Nephron progenitor cell (in vitro differentiated cells): ENCODE data around the gene SLC4A5.

ENCODE experiments used
- DNase-seq: peaks from one replicate; pipeline ENCODE4 v3.0.0; 2021
- H3K27ac Mint-ChIP-seq: 2 replicates; pipeline ENCODE4 v1.8.0; 2021; ENCODE audit warnings: mild to moderate bottlenecking, moderate library complexity, mixed read lengths
- H3K27me3 Mint-ChIP-seq: 2 replicates; pipeline ENCODE4 v1.8.0; 2021; ENCODE audit warnings: mild to moderate bottlenecking, low read depth, mixed read lengths; ENCODE audit not compliant: poor library complexity
- H3K36me3 Mint-ChIP-seq: 2 replicates; pipeline ENCODE4 v1.8.0; 2021; ENCODE audit warnings: low read depth, mixed read lengths
- H3K4me1 Mint-ChIP-seq: 2 replicates; pipeline ENCODE4 v1.8.0; 2021; ENCODE audit warnings: mixed read lengths
- H3K4me3 Mint-ChIP-seq: 2 replicates; pipeline ENCODE4 v1.8.0; 2021; ENCODE audit warnings: mild to moderate bottlenecking, moderate library complexity, mixed read lengths
- H3K9me3 Mint-ChIP-seq: 2 replicates; pipeline ENCODE4 v1.8.0; 2021; ENCODE audit warnings: mild to moderate bottlenecking, moderate library complexity, mixed read lengths
- TF ChIP-seq, protein P1 (sequence below): fragments of 200-600 bp; sonication (generic); IDR thresholded peaks from 2 replicates; pipeline ENCODE4 v1.5.0; 2021; ENCODE audit warnings: antibody characterized with exemption

SLC4A5 gene

DNA sequence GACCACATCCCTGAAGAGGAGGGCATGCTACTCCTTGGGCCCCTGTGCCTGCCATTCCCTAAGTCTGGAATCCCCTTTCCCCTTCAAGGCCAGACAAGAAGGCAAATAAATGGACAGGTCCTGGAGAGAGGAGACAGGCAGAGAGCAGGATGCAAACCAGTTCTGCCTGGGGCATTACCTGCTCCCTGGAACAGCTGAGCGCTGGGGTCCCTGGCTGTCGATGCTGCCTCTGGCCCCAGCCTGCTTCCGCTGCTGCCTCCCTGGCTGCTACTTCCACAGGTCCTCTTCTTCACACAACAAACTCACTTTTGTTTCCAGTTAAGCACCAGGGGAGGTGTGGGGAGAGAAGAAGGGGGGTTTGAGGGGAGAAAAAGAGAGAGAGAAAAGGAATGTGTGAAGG lies 53.1 kb downstream of the SLC4A5 start:
- Mint-ChIP-seq H3K27ac (no peak overlapping the region), H3K4me3 (no peak overlapping the region), H3K36me3 (peaks cover 5% of the 10 kb centered on the region), H3K27me3 (peaks cover under 1% of the 10 kb centered on the region), H3K4me1 (peaks cover 22% of the 10 kb centered on the region), H3K9me3 (no peaks in the 10 kb centered on the region)
- no peak for DNase-seq
- TF ChIP-seq, protein P1, sequence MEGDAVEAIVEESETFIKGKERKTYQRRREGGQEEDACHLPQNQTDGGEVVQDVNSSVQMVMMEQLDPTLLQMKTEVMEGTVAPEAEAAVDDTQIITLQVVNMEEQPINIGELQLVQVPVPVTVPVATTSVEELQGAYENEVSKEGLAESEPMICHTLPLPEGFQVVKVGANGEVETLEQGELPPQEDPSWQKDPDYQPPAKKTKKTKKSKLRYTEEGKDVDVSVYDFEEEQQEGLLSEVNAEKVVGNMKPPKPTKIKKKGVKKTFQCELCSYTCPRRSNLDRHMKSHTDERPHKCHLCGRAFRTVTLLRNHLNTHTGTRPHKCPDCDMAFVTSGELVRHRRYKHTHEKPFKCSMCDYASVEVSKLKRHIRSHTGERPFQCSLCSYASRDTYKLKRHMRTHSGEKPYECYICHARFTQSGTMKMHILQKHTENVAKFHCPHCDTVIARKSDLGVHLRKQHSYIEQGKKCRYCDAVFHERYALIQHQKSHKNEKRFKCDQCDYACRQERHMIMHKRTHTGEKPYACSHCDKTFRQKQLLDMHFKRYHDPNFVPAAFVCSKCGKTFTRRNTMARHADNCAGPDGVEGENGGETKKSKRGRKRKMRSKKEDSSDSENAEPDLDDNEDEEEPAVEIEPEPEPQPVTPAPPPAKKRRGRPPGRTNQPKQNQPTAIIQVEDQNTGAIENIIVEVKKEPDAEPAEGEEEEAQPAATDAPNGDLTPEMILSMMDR: no peak

DNA sequence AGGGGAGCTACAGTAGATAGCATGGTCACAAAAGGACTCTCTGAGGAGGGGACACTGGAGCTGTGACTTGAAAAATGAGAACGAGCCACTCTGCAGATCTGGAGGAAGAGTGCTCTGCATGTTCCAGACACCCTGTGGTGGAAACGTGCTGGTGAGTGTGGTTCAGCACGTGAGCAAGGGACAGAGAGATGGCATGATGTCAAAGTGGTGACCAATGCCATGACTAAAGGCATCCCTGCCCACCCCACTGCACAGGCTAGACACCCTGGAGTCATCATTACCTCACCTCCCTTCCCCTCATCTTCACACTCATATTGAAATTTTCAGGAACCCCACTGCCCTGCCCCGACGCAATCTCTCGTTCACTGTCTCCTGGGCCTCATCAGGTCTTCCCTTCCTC lies 56.5 kb downstream of the SLC4A5 start:
- Mint-ChIP-seq H3K4me3 (no peak overlapping the region), H3K27me3 (peaks cover 4% of the 10 kb centered on the region), H3K4me1 (no peaks in the 10 kb centered on the region), H3K27ac (no peak overlapping the region), H3K9me3 (no peaks in the 10 kb centered on the region), H3K36me3 (peaks cover 4% of the 10 kb centered on the region)
- TF ChIP-seq, protein P1: no peak
- DNase-seq: no peak

DNA sequence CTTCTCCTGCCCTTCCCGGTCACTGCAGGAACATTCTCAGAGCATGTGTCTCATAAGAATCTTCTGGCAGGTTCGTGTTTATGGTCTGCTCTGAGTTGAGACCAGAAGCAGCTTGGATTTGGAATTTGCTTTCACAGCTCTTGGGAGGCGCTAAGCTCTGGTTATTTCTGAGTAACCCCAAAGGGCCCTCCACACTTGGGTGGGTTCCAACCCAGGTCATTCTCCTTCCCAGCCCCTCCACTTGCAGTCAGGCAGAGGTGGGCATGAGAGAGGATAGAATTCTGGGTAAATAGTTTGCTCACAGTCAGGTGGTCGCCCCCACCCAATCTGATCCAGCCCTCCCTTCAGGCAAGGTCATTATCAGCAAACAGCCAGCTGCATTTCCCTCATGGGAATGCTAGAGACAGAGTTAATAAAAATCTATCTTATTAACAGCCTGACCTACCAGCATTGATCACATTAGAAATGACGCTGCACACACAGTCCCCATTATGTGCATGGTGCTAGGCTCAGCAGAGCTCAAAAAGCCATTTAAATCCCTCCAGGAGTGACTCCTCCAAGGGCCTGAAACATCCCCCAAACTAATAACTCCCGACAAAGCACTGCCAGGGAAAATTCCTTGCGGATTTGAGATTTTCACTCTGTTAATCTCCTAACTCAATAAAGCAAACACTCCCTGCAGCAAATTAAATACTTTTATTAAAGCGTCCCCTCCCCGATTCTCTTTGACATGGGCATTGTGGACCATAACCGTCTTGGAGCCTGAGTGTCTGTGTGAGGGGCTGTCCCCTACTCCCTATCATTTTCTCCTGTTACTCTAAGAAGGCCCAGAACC lies 61.9 kb downstream of the SLC4A5 start:
- Mint-ChIP-seq H3K4me1 (peaks cover 13% of the 10 kb centered on the region), H3K27ac (no peak overlapping the region), H3K4me3 (no peak overlapping the region), H3K27me3 (peaks cover 49% of the 10 kb centered on the region), H3K36me3 (peaks cover 4% of the 10 kb centered on the region), H3K9me3 (no peaks in the 10 kb centered on the region)
- DNase-seq: no peak
- TF ChIP-seq, protein P1: no peak

DNA sequence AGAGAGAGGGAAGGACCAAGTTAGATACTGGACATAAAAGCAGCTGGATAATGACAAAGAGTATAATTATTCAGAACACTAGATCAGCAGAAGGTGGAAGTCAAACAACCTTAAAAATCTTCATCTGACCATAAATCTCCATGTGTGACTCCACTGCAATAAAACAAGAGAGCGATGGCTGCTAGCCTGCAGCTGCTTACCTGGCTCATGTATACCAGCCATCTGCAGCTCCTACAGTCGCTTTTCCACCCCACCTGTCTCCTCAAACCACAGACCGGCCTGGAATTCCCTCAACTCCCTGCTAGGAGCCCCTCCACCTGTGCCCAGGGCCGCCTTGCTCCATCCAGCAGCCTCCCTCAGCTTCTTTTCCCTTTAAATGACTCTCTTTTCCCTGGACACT lies 64.5 kb downstream of the SLC4A5 start:
- DNase-seq: no peak
- Mint-ChIP-seq H3K9me3 (no peaks in the 10 kb centered on the region), H3K27me3 (peaks cover 52% of the 10 kb centered on the region), H3K36me3 (peaks cover 4% of the 10 kb centered on the region), H3K4me1 (peaks cover 13% of the 10 kb centered on the region), H3K4me3 (no peak overlapping the region), H3K27ac (peak overlapping the region; percentile 22)
- TF ChIP-seq, protein P1: no peak

DNA sequence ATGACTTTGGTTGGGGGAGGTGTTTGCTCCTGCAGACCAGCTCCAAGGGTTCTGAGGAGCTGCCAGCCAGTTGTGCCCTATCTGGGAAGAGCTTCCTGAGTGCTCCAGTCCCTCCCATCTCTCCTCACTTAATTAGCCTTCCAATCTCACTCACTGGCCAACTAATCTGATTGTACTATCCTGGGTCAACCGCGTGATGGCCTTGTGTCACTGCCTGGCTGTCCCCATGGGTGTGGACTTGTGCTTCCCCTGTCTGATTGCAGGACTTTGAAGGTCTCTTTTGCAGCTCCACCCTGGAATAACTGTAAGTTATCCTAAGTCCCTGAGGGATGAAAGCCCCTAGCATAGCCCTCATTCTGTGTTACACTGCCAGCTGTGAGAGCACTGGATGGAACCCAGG lies 65.0 kb downstream of the SLC4A5 start:
- Mint-ChIP-seq H3K36me3 (peaks cover 4% of the 10 kb centered on the region), H3K4me1 (peaks cover 13% of the 10 kb centered on the region), H3K27ac (no peak overlapping the region), H3K27me3 (peaks cover 57% of the 10 kb centered on the region), H3K4me3 (no peak overlapping the region), H3K9me3 (no peaks in the 10 kb centered on the region)
- no peak for DNase-seq
- TF ChIP-seq, protein P1: no peak

DNA sequence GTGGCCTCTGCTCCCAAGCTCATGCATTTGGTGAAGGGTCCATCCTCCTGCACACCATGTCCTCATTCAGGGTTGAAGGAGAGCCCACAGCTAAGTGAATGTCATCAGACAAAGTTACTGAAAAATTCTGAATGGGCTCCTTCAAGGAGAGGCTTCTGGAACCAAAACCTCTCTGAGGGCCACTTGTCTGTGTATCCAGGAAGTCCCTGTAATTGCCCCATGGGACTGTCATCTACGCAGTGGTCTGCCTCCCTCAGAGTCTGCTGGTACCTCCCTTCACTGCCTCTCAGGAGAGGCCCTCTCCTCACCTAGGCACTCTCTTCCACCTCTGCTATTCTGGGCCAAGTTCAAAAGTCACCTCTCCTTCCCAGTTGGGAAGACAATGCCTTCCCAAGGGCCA lies 68.0 kb downstream of the SLC4A5 start:
- Mint-ChIP-seq H3K27ac (no peak overlapping the region), H3K4me3 (no peak overlapping the region), H3K27me3 (peaks cover 52% of the 10 kb centered on the region), H3K36me3 (no peaks in the 10 kb centered on the region), H3K4me1 (peaks cover 13% of the 10 kb centered on the region), H3K9me3 (no peaks in the 10 kb centered on the region)
- no peak for DNase-seq
- TF ChIP-seq, protein P1: no peak
